SKM-1 treated with dmso at 0.1 percent for 144 hours (cell line): Measurements from ENCODE around the gene TRPM2.

Experiments used
- DNase-seq: peaks from one replicate; lab custom pipeline; 2025; ENCODE audit not compliant: unreplicated experiment; lab: John Stamatoyannopoulos, UW

Gene TRPM2

GRCh38 chr21:44321846-44322450, 31.5 kb upstream of the TRPM2 start:
- no peak for DNase-seq

GRCh38 chr21:44322621-44323325, 30.6 kb upstream of the TRPM2 start:
- no peak for DNase-seq

- DNase-seq = no peak
Measured at GRCh38 chr21:44323591-44323990, 29.8 kb upstream of the TRPM2 start.

GRCh38 chr21:44324106-44324853, 29.1 kb upstream of the TRPM2 start:
- DNase-seq = no peak

GRCh38 chr21:44324854-44325107, 28.6 kb upstream of the TRPM2 start:
- DNase-seq = no peak

GRCh38 chr21:44325386-44326271, 27.8 kb upstream of the TRPM2 start:
- DNase-seq = no peak

GRCh38 chr21:44326272-44326647, 27.2 kb upstream of the TRPM2 start:
- DNase-seq = no peak

- no peak for DNase-seq
Measured at GRCh38 chr21:44326716-44327602, 26.5 kb upstream of the TRPM2 start.

- DNase-seq = no peak
Measured at GRCh38 chr21:44327603-44327974, 25.8 kb upstream of the TRPM2 start.

GRCh38 chr21:44328242-44328895, 25.1 kb upstream of the TRPM2 start:
- DNase-seq = no peak

- no peak for DNase-seq
Measured at GRCh38 chr21:44329086-44329889, 24.1 kb upstream of the TRPM2 start.

- no peak for DNase-seq
Measured at GRCh38 chr21:44329971-44330681, 23.3 kb upstream of the TRPM2 start.

- DNase-seq = no peak
Measured at GRCh38 chr21:44330698-44331097, 22.7 kb upstream of the TRPM2 start.

GRCh38 chr21:44331209-44331608, 22.2 kb upstream of the TRPM2 start:
- DNase-seq = no peak

- no peak for DNase-seq
Measured at GRCh38 chr21:44331650-44332307, 21.6 kb upstream of the TRPM2 start.

- DNase-seq = no peak
Measured at GRCh38 chr21:44332383-44332782, 21.0 kb upstream of the TRPM2 start.

GRCh38 chr21:44332965-44333364, 20.5 kb upstream of the TRPM2 start:
- DNase-seq = no peak
